ENCODE data around the gene FBP1. TPM values are rescaled to one million over a fixed set of nuclear protein-coding genes. Genes with fewer than 3 reads are reported as not detected.

The FBP1 gene
- total and polyA plus RNA-seq, 10 of the 15 experiments (the other 5 are each of a cell fraction or from before 2014, with no cell fraction given), result 0.11 to 0.38 (median 0.15) TPM; not detected in 7

- BruUV-seq (replicated peaks), result no TSS peak
- no peak for TF ChIP-seq PML (IDR thresholded peaks at IDR 0.05; ENCODE audit: low read length)
- no peak for TF ChIP-seq HDAC2 (IDR thresholded peaks at IDR 0.05)
- TF ChIP-seq ZSCAN29 (IDR thresholded peaks at IDR 0.05), result no peak
- TF ChIP-seq CHD2 (IDR thresholded peaks at IDR 0.05; ENCODE audit: borderline replicate concordance, low read depth, low read length), result no peak
- TF ChIP-seq SPI1 (IDR thresholded peaks at IDR 0.05; ENCODE audit: borderline replicate concordance, insufficient read depth, low read depth, low read length), result no peak
- no peaks in the 10 kb centered on the region for H3K79me2 ChIP-seq (ENCODE audit: control insufficient read depth, insufficient read depth, low read length)
- no peaks in the 10 kb centered on the region for H3K4me1 ChIP-seq (ENCODE audit: control insufficient read depth, insufficient read depth, low read length)
- intact Hi-C loops (cut with micrococcal nuclease; ENCODE audit: unreplicated experiment) (loop anchor here (5.0 kb wide), 1 partner anchor 462 kb away; no protein-coding TSS in a partner anchor), in situ Hi-C loops (cut with MboI) (no loop called here)
- 67% methylated on average over 3 of the region's 3 CpGs for WGBS (ENCODE audit: insufficient coverage, insufficient replicate concordance, low lambda C conversion rate, missing lambda C conversion rate)
- ChIA-PET CTCF (interaction anchor here (1.1 to 6.2 kb wide), 3 partner anchors 8 to 463 kb away, joined by 3 to 99 read pairs (median 47); no protein-coding TSS in a partner anchor), POLR2A (no interaction called here), SMC1A (ENCODE audit: uncharacterized antibody, unreplicated experiment) (interaction anchor here (1.5 kb wide), 1 partner anchor 15 kb away, joined by 3 read pairs; no protein-coding TSS in a partner anchor), RAD21 (ENCODE audit: unreplicated experiment) (no interaction called here)
- no peaks in the 10 kb centered on the region for H3K9me3 ChIP-seq (replicated peaks; ENCODE audit: control insufficient read depth, insufficient read depth, low read length)
- H3K4me3 ChIP-seq, result no peak overlapping the region
- no peak overlapping the region for H2AFZ ChIP-seq (ENCODE audit: control insufficient read depth, low read depth, low read length)
- no peak overlapping the region for H3K9ac ChIP-seq (ENCODE audit: control insufficient read depth, insufficient read depth, low read length)
- no peaks in the 10 kb centered on the region; a peak in 1 of 4 replicates for H3K27me3 ChIP-seq (replicated peaks in 1 of 2; ENCODE audit: control insufficient read depth in 2 of 2, insufficient read depth in 2 of 2, low read length in 1 of 2)
- H3K36me3 ChIP-seq (ENCODE audit: control insufficient read depth in 2 of 2, insufficient read depth in 2 of 2, low read length in 1 of 2), result no peaks in the 10 kb centered on the region
- no peak for FAIRE-seq
- no peak for ATAC-seq
- DNase-seq (ENCODE audit: low read depth, low spot score), result no peak
- no peak overlapping the region for H3K4me2 ChIP-seq (ENCODE audit: control insufficient read depth, insufficient read depth)
- no peaks in the 10 kb centered on the region for H4K20me1 ChIP-seq (ENCODE audit: control insufficient read depth, insufficient read depth)
- H3K27ac ChIP-seq (ENCODE audit: control insufficient read depth, insufficient read depth), result no peak overlapping the region
These were observed 26.3 kb upstream of the FBP1 start for GRCh38 chr9:94665613-94666012.

- intact Hi-C loops (cut with micrococcal nuclease; ENCODE audit: unreplicated experiment), result loop anchor here (5.0 kb wide), 1 partner anchor 462 kb away; no protein-coding TSS in a partner anchor
- TF ChIP-seq HDGF (IDR thresholded peaks at IDR 0.05), result no peak
- TF ChIP-seq CEBPZ (IDR thresholded peaks at IDR 0.05; ENCODE audit: low read depth, low read length), result no peak
- TF ChIP-seq ZBTB40 (IDR thresholded peaks at IDR 0.05; ENCODE audit: borderline replicate concordance), result no peak
- no peak for TF ChIP-seq MAX (IDR thresholded peaks at IDR 0.05; ENCODE audit: low read depth, low read length)
- no peak for TF ChIP-seq SMAD1 (IDR thresholded peaks at IDR 0.05; ENCODE audit: low read depth, partially characterized antibody)
- TF ChIP-seq JUND (IDR thresholded peaks at IDR 0.05; ENCODE audit: low read depth, low read length), result no peak
These were observed 25.5 kb upstream of the FBP1 start for GRCh38 chr9:94664801-94665200.

More at GRCh38 chr9:94664801-94665200, 25.5 kb upstream of the FBP1 start:
- H3K9ac ChIP-seq (ENCODE audit: control insufficient read depth, insufficient read depth, low read length), result no peak overlapping the region
- BruUV-seq (replicated peaks), result no TSS peak
- H3K27ac ChIP-seq (ENCODE audit: control insufficient read depth, insufficient read depth), result no peak overlapping the region
- no peak for FAIRE-seq
- no peak overlapping the region for H3K4me3 ChIP-seq
- no peak for ATAC-seq
- no peaks in the 10 kb centered on the region for H4K20me1 ChIP-seq (ENCODE audit: control insufficient read depth, insufficient read depth)
- no peaks in the 10 kb centered on the region; a peak in 1 of 4 replicates for H3K27me3 ChIP-seq (replicated peaks in 1 of 2; ENCODE audit: control insufficient read depth in 2 of 2, insufficient read depth in 2 of 2, low read length in 1 of 2)
- CTCF ChIA-PET, result no interaction called here
- no peak overlapping the region for H3K4me2 ChIP-seq (ENCODE audit: control insufficient read depth, insufficient read depth)
- no peak for DNase-seq (ENCODE audit: low read depth, low spot score)
- H3K79me2 ChIP-seq (ENCODE audit: control insufficient read depth, insufficient read depth, low read length), result no peaks in the 10 kb centered on the region
- RAD21 ChIA-PET (ENCODE audit: unreplicated experiment), result no interaction called here
- H3K4me1 ChIP-seq (ENCODE audit: control insufficient read depth, insufficient read depth, low read length), result no peaks in the 10 kb centered on the region
- SMC1A ChIA-PET (ENCODE audit: uncharacterized antibody, unreplicated experiment), result no interaction called here
- in situ Hi-C loops (cut with MboI), result no loop called here
- no peaks in the 10 kb centered on the region for H3K9me3 ChIP-seq (replicated peaks; ENCODE audit: control insufficient read depth, insufficient read depth, low read length)
- 2% methylated on average over 2 of the region's 2 CpGs for WGBS (ENCODE audit: insufficient coverage, insufficient replicate concordance, low lambda C conversion rate, missing lambda C conversion rate)
- no peaks in the 10 kb centered on the region for H3K36me3 ChIP-seq (ENCODE audit: control insufficient read depth in 2 of 2, insufficient read depth in 2 of 2, low read length in 1 of 2)
- POLR2A ChIA-PET, result no interaction called here
- H2AFZ ChIP-seq (ENCODE audit: control insufficient read depth, low read depth, low read length), result no peak overlapping the region

All from GM12878 (cell line).